T-cell (primary cell): Measurements from ENCODE around the gene KLHDC10. TPM values are rescaled to one million over a fixed set of nuclear protein-coding genes. Genes with fewer than 3 reads are reported as not detected.
"Not testable (repeated sequence)": the region's sequence is repeated elsewhere in the genome, so short reads cannot be mapped to it uniquely, and the experiment has no call there.

Source experiments
- ATAC-seq, 4 experiments: fragments of 200-7000 bp in 3 of 4; fragments of 150-1000 bp in 1 of 4; cut with Tn5 transposase; replicated peaks in 1 of 4; 1 replicate in 3 of 4; 2 replicates in 1 of 4; pipeline ENCODE4 v1.10.0; 2021; ENCODE audit warnings: moderate library complexity in 3 of 4, mild to moderate bottlenecking in 2 of 4, moderate number of reproducible peaks in 1 of 4
- CTCF ChIA-PET, 2 donors: fragments of 300-600 bp; sonication (Branson Sonifier 250); formaldehyde crosslinking; loops; one replicate each; lab custom pipeline; 2022; ENCODE audit warnings: antibody characterized with exemption in 2 of 2; lab: Charles Lee
- POLR2A ChIA-PET, 2 donors: fragments of 300-600 bp; sonication (Branson Sonifier 250); formaldehyde crosslinking; loops; one replicate each; lab custom pipeline; 2022; ENCODE audit warnings: antibody characterized with exemption in 2 of 2; lab: Charles Lee
- DNase-seq, 35 experiments: peaks; one replicate each; pipeline versions ENCODE4 v3.0.0 to v3.0.0-alpha.2; 2013 to 2023
- H3K27ac ChIP-seq: one replicate; pipeline ENCODE4 v1.5.1; 2013; ENCODE audit warnings: low read length
- H3K27me3 ChIP-seq, 2 experiments: replicated peaks in 1 of 2; 1 replicate in 1 of 2; 2 replicates in 1 of 2; pipeline versions ENCODE4 v1.6.1 to v1.7.0; 2013; ENCODE audit warnings: low read length in 1 of 2, mixed read lengths in 1 of 2; ENCODE audit not compliant: control insufficient read depth in 2 of 2, insufficient read depth in 2 of 2; ENCODE audit errors: extremely low read depth in 1 of 2
- H3K36me3 ChIP-seq, 2 donors: 1 replicate in 1 of 2; 2 replicates in 1 of 2; pipeline versions ENCODE4 v1.6.1 to v1.7.0; 2013; ENCODE audit warnings: low read length in 1 of 2; ENCODE audit not compliant: control insufficient read depth in 2 of 2, insufficient read depth in 1 of 2; ENCODE audit errors: extremely low read depth in 1 of 2
- H3K4me1 ChIP-seq, 2 experiments: 1 replicate in 1 of 2; 2 replicates in 1 of 2; pipeline versions ENCODE4 v1.6.1 to v1.7.0; 2013; ENCODE audit warnings: low read length in 2 of 2, mixed read lengths in 1 of 2; ENCODE audit not compliant: insufficient read depth in 2 of 2, control insufficient read depth in 1 of 2; ENCODE audit errors: extremely low read depth in 1 of 2
- H3K4me3 ChIP-seq, 2 donors: 1 replicate in 1 of 2; 2 replicates in 1 of 2; pipeline versions ENCODE4 v1.5.1 to v1.7.0; 2013; ENCODE audit warnings: mild to moderate bottlenecking in 2 of 2, low read length in 1 of 2, moderate library complexity in 1 of 2; ENCODE audit not compliant: control insufficient read depth in 1 of 2; ENCODE audit errors: extremely low read depth in 1 of 2
- H3K9me3 ChIP-seq: 2 replicates; pipeline ENCODE4 v1.7.0; 2013
- H3K27ac Mint-ChIP-seq, 2 donors: one replicate each; pipeline ENCODE4 v1.8.0; 2020 to 2021; ENCODE audit warnings: mild to moderate bottlenecking in 2 of 2, mixed read lengths in 2 of 2
- H3K27me3 Mint-ChIP-seq, 2 donors: one replicate each; pipeline ENCODE4 v1.8.0; 2021 to 2022; ENCODE audit warnings: mixed read lengths in 2 of 2
- H3K36me3 Mint-ChIP-seq: one replicate; pipeline ENCODE4 v1.8.0; 2021; ENCODE audit warnings: mixed read lengths
- H3K4me1 Mint-ChIP-seq, 3 donors: one replicate each; pipeline ENCODE4 v1.8.0; 2020 to 2022; ENCODE audit warnings: mixed read lengths in 3 of 3, mild to moderate bottlenecking in 1 of 3
- H3K4me3 Mint-ChIP-seq, 3 donors: one replicate each; pipeline ENCODE4 v1.8.0; 2020 to 2022; ENCODE audit warnings: mild to moderate bottlenecking in 3 of 3, mixed read lengths in 3 of 3, moderate library complexity in 3 of 3
- H3K9me3 Mint-ChIP-seq, 3 donors: one replicate each; pipeline ENCODE4 v1.8.0; 2020 to 2022; ENCODE audit warnings: mixed read lengths in 3 of 3
- WGBS: methylation state at CpG from one replicate; pipeline ENCODE4 v1.1.5; 2013; ENCODE audit warnings: missing lambda C conversion rate; ENCODE audit not compliant: insufficient coverage; 5-methylcytosine and 5-hydroxymethylcytosine counted together
- total RNA-seq, 35 experiments: library from RNA in 6 of 35; stranded (reverse) in 6 of 35; fragments of 120-200 nt in 1 of 35; gene quantifications; one replicate each; pipeline versions ENCODE4 v1.2.1 to v1.2.4 and lab custom pipeline; 2013 to 2026

KLHDC10 gene
- total RNA-seq, 5 donors from 2014 or later (not counting 1 experiment from before 2014, with no cell fraction given): 15.2 to 20.5 (median 16.4) TPM

DNA sequence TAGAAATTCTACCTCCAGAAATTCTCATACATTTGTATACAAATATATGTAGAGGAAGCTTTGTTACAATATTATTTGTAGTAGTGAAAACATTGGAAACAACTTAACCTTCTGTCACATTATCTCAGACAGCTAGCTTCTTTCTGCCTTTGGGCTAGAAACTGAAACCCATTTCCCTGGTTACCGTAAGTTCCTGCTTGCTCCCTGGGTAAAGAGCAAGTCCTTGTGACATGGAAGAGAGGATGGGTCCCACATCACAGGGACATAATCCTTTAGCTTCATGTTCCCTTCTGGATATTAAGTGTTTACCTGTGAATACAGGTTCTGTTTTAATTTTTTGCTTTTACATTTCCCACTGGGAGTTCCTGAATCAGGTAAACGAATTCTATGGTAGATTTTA lies 41.8 kb downstream of the KLHDC10 start:
- H3K4me3 Mint-ChIP-seq: no peak overlapping the region
- CTCF ChIA-PET: interaction anchor here in 1 of 2 donors (0.6 kb wide), 1 partner anchor 688 kb away, joined by 3 read pairs; no protein-coding TSS in a partner anchor
- 100% methylated on average over 1 of the region's 2 CpGs for WGBS

DNA sequence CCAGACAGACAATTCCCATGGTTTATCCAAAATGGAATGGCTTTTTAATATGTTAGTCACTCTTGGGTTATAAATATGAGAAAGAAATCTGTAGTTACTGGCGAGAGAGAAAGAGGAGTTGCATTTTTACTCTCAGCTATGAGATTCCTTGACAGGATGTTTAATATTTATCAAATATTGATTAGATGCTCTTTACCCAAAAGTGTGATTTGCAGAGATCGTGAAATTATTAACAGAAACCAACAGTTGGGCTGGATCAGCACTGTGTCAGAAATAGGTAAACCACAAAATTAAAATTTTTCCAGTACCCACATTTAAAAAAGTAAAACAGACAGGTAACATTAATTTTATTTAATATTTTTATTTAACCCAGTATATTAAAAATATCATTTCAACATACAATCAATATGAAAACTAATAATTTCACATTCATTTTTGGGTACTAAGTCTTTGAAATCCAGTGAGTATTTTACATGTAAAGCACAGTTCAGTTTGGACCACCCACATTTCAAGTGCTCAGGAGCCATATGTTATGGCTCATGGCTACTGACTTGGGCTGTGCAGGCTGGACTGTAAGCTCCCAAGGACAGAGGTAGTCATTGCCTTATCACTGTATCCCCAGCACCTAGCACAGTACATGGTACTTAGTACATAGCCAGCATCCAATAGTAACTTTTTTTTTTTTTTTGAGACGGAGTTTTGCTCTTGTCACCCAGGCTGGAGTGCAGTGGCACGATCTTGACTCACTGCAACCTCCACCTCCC lies 42.5 kb downstream of the KLHDC10 start:
- WGBS: no CpG with 5 or more reads among the region's 4 CpGs

More for the DNA sequence above, 41.8 kb downstream of the KLHDC10 start:
- ATAC-seq (no peak), DNase-seq (no peak)
- H3K9me3 ChIP-seq: no peaks in the 10 kb centered on the region
- Mint-ChIP-seq H3K36me3 (peaks cover 9% of the 10 kb centered on the region), H3K27me3 (no peaks in the 10 kb centered on the region), H3K4me1 (peaks cover 0 to 7% (median 0%) of the 10 kb centered on the region in 3 donors), H3K27ac (no peak overlapping the region), H3K9me3 (no peaks in the 10 kb centered on the region)
- H3K36me3 ChIP-seq: peaks cover 0 to 1% of the 10 kb centered on the region in 2 donors
- no peak overlapping the region for H3K4me3 ChIP-seq
- POLR2A ChIA-PET: no interaction called here
- H3K27ac ChIP-seq: no peak overlapping the region
- no peaks in the 10 kb centered on the region for H3K27me3 ChIP-seq
- no peaks in the 10 kb centered on the region for H3K4me1 ChIP-seq

DNA sequence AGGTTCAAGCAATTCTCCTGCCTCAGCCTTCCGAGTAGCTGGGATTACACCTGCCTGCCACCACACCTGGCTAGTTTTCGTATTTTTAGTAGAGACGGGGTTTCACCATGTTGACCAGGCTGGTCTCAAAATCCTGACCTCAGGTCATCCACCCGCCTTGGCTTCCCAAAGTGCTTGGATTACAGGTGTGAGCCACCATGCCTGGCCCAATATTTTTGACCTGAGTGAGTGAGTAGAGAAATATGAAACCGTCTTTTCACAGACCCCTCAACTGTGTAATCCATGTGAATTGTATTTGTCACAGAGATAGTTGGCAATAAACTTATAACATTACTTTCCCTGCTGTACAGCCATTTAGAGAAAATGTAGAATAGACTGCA lies 43.1 kb downstream of the KLHDC10 start:
- H3K4me3 ChIP-seq, H3K27ac ChIP-seq, H3K27ac Mint-ChIP-seq, H3K4me3 Mint-ChIP-seq, DNase-seq, H3K4me1 Mint-ChIP-seq, H3K9me3 Mint-ChIP-seq, H3K27me3 ChIP-seq, POLR2A ChIA-PET, ATAC-seq, CTCF ChIA-PET, H3K9me3 ChIP-seq, H3K27me3 Mint-ChIP-seq, H3K4me1 ChIP-seq: not testable (repeated sequence)
- H3K36me3 Mint-ChIP-seq: peaks cover 13% of the 10 kb centered on the region
- H3K36me3 ChIP-seq: peaks cover 0 to 12% of the 10 kb centered on the region in 2 donors
- WGBS: 94% methylated on average over 3 of the region's 5 CpGs

More for the DNA sequence above, 42.5 kb downstream of the KLHDC10 start:
- POLR2A ChIA-PET: no interaction called here
- peaks cover 0 to 6% of the 10 kb centered on the region in 2 donors for H3K36me3 ChIP-seq
- no peaks in the 10 kb centered on the region for H3K27me3 Mint-ChIP-seq
- peaks cover 0 to 7% (median 0%) of the 10 kb centered on the region in 3 donors for H3K4me1 Mint-ChIP-seq
- no peak overlapping the region for H3K4me3 ChIP-seq
- no peak for DNase-seq
- H3K4me3 Mint-ChIP-seq: no peak overlapping the region
- CTCF ChIA-PET: no interaction called here
- no peak for ATAC-seq
- no peaks in the 10 kb centered on the region for H3K9me3 ChIP-seq
- H3K36me3 Mint-ChIP-seq: peaks cover 9% of the 10 kb centered on the region
- H3K27ac ChIP-seq: no peak overlapping the region
- no peaks in the 10 kb centered on the region for H3K9me3 Mint-ChIP-seq
- H3K4me1 ChIP-seq: no peaks in the 10 kb centered on the region
- no peaks in the 10 kb centered on the region for H3K27me3 ChIP-seq
- H3K27ac Mint-ChIP-seq: no peak overlapping the region

DNA sequence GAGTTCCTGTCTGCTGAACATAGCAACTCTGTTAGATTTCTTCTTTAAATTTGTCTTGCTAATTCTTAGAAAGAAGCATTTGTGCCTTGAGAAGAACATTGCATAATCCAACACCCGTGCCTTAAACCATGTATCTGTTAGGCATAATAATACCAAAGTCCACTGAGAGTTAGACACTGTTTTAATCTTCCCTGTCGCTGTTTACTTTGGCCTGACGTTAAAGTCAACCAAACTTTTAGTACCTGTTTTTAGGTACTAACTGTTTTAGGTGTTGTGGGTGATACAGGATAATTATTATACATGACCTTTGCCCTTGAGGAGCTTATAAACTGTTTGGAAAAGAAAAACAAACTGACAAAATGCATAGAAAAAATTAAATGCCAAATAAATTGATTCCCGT lies 43.6 kb downstream of the KLHDC10 start:
- Histone ChIP-seq H3K9me3 (no peaks in the 10 kb centered on the region), H3K4me1 (no peaks in the 10 kb centered on the region), H3K36me3 (peaks cover 0 to 16% of the 10 kb centered on the region in 2 donors), H3K27ac (no peak overlapping the region), H3K4me3 (no peak overlapping the region), H3K27me3 (no peaks in the 10 kb centered on the region)
- ChIA-PET POLR2A (no interaction called here), CTCF (no interaction called here)
- Mint-ChIP-seq H3K27me3 (no peaks in the 10 kb centered on the region), H3K27ac (no peak overlapping the region), H3K4me1 (peaks cover 0 to 7% (median 0%) of the 10 kb centered on the region in 3 donors), H3K36me3 (peaks cover 13% of the 10 kb centered on the region), H3K4me3 (no peak overlapping the region), H3K9me3 (no peaks in the 10 kb centered on the region)
- WGBS: no CpG with 5 or more reads among the region's 4 CpGs
- ATAC-seq (no peak), DNase-seq (no peak)

DNA sequence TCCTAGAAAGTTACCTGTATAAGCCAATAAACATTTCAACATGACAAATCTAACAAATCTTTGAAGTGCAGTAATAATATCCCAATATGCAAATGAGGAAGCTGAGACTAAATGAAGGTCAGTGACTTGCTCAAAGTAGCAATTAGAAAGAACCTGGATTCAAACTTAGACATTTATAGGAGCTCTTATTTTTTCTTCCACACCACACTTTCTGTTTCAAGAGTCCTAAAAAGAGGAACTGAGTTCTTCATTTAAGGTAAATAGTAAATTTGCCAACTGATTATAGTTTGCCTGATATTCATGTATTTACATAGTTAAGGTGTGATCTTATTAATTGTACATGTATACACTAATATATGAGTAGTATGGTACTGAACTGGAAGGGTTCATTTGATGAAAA lies 44.0 kb downstream of the KLHDC10 start:
- ATAC-seq (no peak), DNase-seq (no peak)
- Histone ChIP-seq H3K27ac (no peak overlapping the region), H3K27me3 (no peaks in the 10 kb centered on the region), H3K4me3 (no peak overlapping the region), H3K4me1 (no peaks in the 10 kb centered on the region), H3K36me3 (peaks cover 0 to 16% of the 10 kb centered on the region in 2 donors), H3K9me3 (no peaks in the 10 kb centered on the region)
- H3K27ac Mint-ChIP-seq: no peak overlapping the region
- no peaks in the 10 kb centered on the region for H3K9me3 Mint-ChIP-seq
- peaks cover 13% of the 10 kb centered on the region for H3K36me3 Mint-ChIP-seq
- ChIA-PET POLR2A (no interaction called here), CTCF (interaction anchor here in 1 of 2 donors (0.6 kb wide), 1 partner anchor 27 kb away, joined by 3 read pairs; no protein-coding TSS in a partner anchor)
- peaks cover 0 to 7% (median 0%) of the 10 kb centered on the region in 3 donors for H3K4me1 Mint-ChIP-seq
- no peaks in the 10 kb centered on the region for H3K27me3 Mint-ChIP-seq
- no peak overlapping the region for H3K4me3 Mint-ChIP-seq

DNA sequence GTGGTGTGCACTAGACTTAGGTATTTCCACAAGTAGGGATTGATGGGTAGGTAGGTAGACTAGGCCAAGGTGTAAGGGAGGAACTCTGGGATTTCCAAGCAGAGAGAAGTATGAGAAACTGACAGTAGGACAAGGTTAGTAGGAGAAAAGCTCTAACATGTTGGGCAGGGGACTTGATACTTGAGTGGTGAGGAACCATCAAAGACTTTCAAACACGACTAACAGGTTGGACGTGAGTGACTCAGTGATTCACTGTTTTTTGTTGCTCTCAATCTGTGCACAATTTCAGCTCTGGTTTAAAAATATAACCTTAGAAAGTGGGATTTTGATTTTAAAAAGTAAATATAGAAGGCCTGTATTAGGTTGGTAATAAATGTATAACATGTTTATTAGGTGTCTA lies 44.4 kb downstream of the KLHDC10 start:
- Histone ChIP-seq H3K4me3 (no peak overlapping the region), H3K4me1 (no peaks in the 10 kb centered on the region), H3K27ac (no peak overlapping the region), H3K27me3 (no peaks in the 10 kb centered on the region), H3K36me3 (peaks cover 0 to 16% of the 10 kb centered on the region in 2 donors), H3K9me3 (no peaks in the 10 kb centered on the region)
- no peaks in the 10 kb centered on the region for H3K9me3 Mint-ChIP-seq
- WGBS: no CpG with 5 or more reads among the region's 2 CpGs
- ChIA-PET POLR2A (no interaction called here), CTCF (interaction anchor here in 1 of 2 donors (0.6 kb wide), 1 partner anchor 27 kb away, joined by 3 read pairs; no protein-coding TSS in a partner anchor)
- H3K36me3 Mint-ChIP-seq: peaks cover 13% of the 10 kb centered on the region
- ATAC-seq: no peak
- DNase-seq: no peak
- H3K4me1 Mint-ChIP-seq: peaks cover 0 to 7% (median 0%) of the 10 kb centered on the region in 3 donors
- H3K27ac Mint-ChIP-seq: no peak overlapping the region
- H3K4me3 Mint-ChIP-seq: no peak overlapping the region
- no peaks in the 10 kb centered on the region for H3K27me3 Mint-ChIP-seq
